Pancreas (tissue), 10 donors: ENCODE measurements around the gene INO80C. TPM values are rescaled to one million over a fixed set of nuclear protein-coding genes. Genes with fewer than 3 reads are reported as not detected.

Source experiments
- ATAC-seq, 4 donors: fragments of 200-7000 bp; cut with Tn5 transposase; one replicate each; pipeline versions ENCODE4 v1.8.0 to v1.9.1; 2020; ENCODE audit warnings: mild to moderate bottlenecking in 4 of 4, moderate library complexity in 4 of 4
- DNase-seq, 6 donors: peaks; one replicate each; pipeline ENCODE4 v3.0.0-alpha.2; 2020
- FAIRE-seq: peaks from 2 replicates; lab custom pipeline; 2012; peaks lifted over from hg19 to GRCh38; lab: Jason Lieb, UNC
- H3K27ac ChIP-seq, 4 donors: fragments of 200-600 bp; sonication (generic); 1 replicate in 3 of 4; 2 replicates in 1 of 4; pipeline versions ENCODE4 v1.5.0 to v1.8.0; 2020
- H3K27me3 ChIP-seq, 4 donors: fragments of 200-600 bp; one replicate each; pipeline ENCODE4 v1.8.0; 2021
- H3K36me3 ChIP-seq, 3 donors: fragments of 200-600 bp; sonication (generic) in 1 of 3; one replicate each; pipeline versions ENCODE4 v1.5.0 to v1.8.0; 2020 to 2021
- H3K4me1 ChIP-seq, 3 donors: fragments of 200-600 bp; one replicate each; pipeline ENCODE4 v1.8.0; 2021
- H3K4me3 ChIP-seq, 4 donors: fragments of 200-600 bp; sonication (generic) in 2 of 4; one replicate each; pipeline versions ENCODE4 v1.5.0 to v1.8.0; 2020 to 2021
- H3K9me3 ChIP-seq, 4 donors: fragments of 200-600 bp; one replicate each; pipeline ENCODE4 v1.8.0; 2021
- CTCF ChIP-seq, 4 donors: fragments of 200-600 bp; sonication (generic) in 3 of 4; IDR thresholded peaks; one replicate each; pipeline versions ENCODE4 v1.5.0 to v1.8.0; 2021; ENCODE audit warnings: antibody characterized with exemption in 4 of 4
- WGBS, 2 donors: extraction: QIAGEN DNeasy Blood & Tissue Kit; methylation state at CpG; one replicate each; pipeline ENCODE4 v1.1.7; 2013; 5-methylcytosine and 5-hydroxymethylcytosine counted together
- intact Hi-C, 3 donors: fragments of 100-400 bp; cut with DNase I; formaldehyde crosslinking; loops; one replicate each; pipeline versions ENCODE4 v1.11.1 to v1.14.2; 2022
- polyA plus RNA-seq, 2 donors: library from polyadenylated mRNA; stranded (reverse); fragments of 200-250 nt; gene quantifications; one replicate each; pipeline ENCODE4 v1.2.3, GENCODE V29; 2013
- total RNA-seq, 6 donors: library from RNA; stranded (reverse); fragmentation: NEBNext Ultra II Directional in 4 of 6; extraction: Animal tissue kit (Norgen Biotek cat#: 25700) in 4 of 6; gene quantifications; one replicate each; pipeline versions ENCODE4 v1.2.1 to v1.2.4, GENCODE V29; 2021 to 2023
- donor health status: healthy with polysubstance abuse.
- donor health status: DM: no; HTN: no; CAD: no; lungs with moderate emphysema.
- donor health status: DM: no; HTN: no; CAD: no.
- donor health status: control.
- donor health status: control.
- donor health status: Bipolar disorder and iron deficiency.
- donor health status: DM: yes; HTN: yes; CAD: no.
- donor health status: DM: no; HTN: no; CAD: no.
- donor health status: DM: no; HTN: no; CAD: no.
- donor health status: DM: yes; HTN: yes; CAD: no.

Gene INO80C
- total and polyA plus RNA-seq, 8 donors, result 6.1 to 25.6 (median 9.8) TPM

DNA sequence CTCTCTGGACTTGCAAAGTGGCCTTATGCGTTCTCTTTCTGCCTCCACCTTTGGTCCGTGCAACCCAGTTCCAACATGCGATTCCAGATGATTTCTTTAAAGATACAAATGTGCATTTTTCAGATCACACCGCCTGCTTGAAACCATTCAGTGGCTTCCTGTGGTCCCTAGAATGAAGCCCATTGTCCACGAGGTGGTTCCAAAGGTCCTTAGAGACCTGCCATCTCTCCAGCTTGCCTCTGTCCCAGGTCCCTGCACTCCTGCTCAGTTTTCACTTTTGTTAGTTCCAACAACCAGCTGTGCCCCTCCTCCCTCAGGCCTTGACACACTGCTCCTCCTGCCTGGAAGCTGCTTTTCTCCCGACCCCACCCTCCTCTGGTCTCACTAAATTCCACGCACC lies 3.6 kb upstream of the INO80C start:
- H3K4me1 ChIP-seq, result peaks cover 5 to 18% (median 10%) of the 10 kb centered on the region in 3 donors
- DNase-seq (no peak), FAIRE-seq (no peak), ATAC-seq (no peak)
- 69 to 74% methylated on average over 7 of the region's 7 CpGs for whole genome bisulfite sequencing, 2 donors
- no peak overlapping the region for H3K4me3 ChIP-seq
- no peaks in the 10 kb centered on the region for H3K9me3 ChIP-seq
- no peaks in the 10 kb centered on the region for H3K27me3 ChIP-seq
- no peak overlapping the region for H3K27ac ChIP-seq
- intact Hi-C loops, result no loop called here
- no peaks in the 10 kb centered on the region for H3K36me3 ChIP-seq
- TF ChIP-seq CTCF (IDR thresholded peaks at IDR 0.05), result no peak

DNA sequence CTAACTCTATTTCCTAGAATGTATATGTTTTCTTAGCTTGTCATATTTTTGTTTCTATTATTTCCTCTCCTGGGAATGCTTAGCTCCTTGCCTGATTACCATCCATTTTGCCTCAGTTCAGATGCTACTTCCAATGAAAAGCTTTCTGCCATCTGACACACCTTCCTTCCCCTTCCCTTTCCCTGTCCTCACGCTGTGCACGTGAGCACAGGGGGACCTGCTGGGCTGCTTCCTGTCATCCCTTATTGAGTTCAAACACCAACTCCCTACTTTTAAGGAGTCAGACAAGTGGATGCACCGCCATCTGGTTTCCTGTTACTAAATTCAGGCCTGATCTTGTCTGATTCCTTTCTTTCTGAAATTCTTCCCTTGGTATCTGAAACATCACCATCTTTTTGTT lies 2.4 kb upstream of the INO80C start:
- 70 to 72% methylated on average over 3 of the region's 3 CpGs for WGBS, 2 donors
- Histone ChIP-seq H3K4me3 (no peak overlapping the region), H3K27ac (no peak overlapping the region), H3K36me3 (no peaks in the 10 kb centered on the region), H3K27me3 (no peaks in the 10 kb centered on the region), H3K9me3 (no peaks in the 10 kb centered on the region), H3K4me1 (peaks cover 0 to 16% (median 2%) of the 10 kb centered on the region in 3 donors)
- ATAC-seq (no peak), FAIRE-seq (no peak), DNase-seq (no peak)
- intact Hi-C loops, result no loop called here
- TF ChIP-seq CTCF (IDR thresholded peaks at IDR 0.05), result no peak

GRCh38 chr18:35497027-35497369 lies 762 bp downstream of the INO80C start:
- no peak for TF ChIP-seq CTCF (IDR thresholded peaks at IDR 0.05)

GRCh38 chr18:35495536-35496314 lies 2.0 kb downstream of the INO80C start:
- TF ChIP-seq CTCF (IDR thresholded peaks at IDR 0.05), result no peak
- DNase-seq, result no peak
- peaks cover 0 to 16% (median 0%) of the 10 kb centered on the region in 3 donors for H3K4me1 ChIP-seq
- no peaks in the 10 kb centered on the region for H3K9me3 ChIP-seq
- no peak for FAIRE-seq
- H3K36me3 ChIP-seq, result no peaks in the 10 kb centered on the region
- 85 to 89% methylated on average over 7 of the region's 7 CpGs for WGBS, 2 donors
- H3K27ac ChIP-seq, result no peak overlapping the region
- H3K4me3 ChIP-seq, result no peak overlapping the region
- intact Hi-C loops, result no loop called here
- no peak for ATAC-seq
- H3K27me3 ChIP-seq, result no peaks in the 10 kb centered on the region

More at GRCh38 chr18:35497027-35497369, 762 bp downstream of the INO80C start:
- ATAC-seq (peak; percentile 44 to 64 (median 50)), DNase-seq (no peak), FAIRE-seq (no peak)
- intact Hi-C loops, result no loop called here
- WGBS, 2 donors, result 1% methylated on average over 5 of the region's 5 CpGs
- Histone ChIP-seq H3K36me3 (no peaks in the 10 kb centered on the region), H3K27ac (peak overlapping the region; percentile 89 to 96 (median 92)), H3K27me3 (no peaks in the 10 kb centered on the region), H3K4me3 (peak overlapping the region; percentile 43 to 68 (median 48)), H3K4me1 (peaks cover 0 to 16% (median 0%) of the 10 kb centered on the region in 3 donors), H3K9me3 (no peaks in the 10 kb centered on the region)
